Mucosa of stomach (tissue), 1 donor: ENCODE results near the gene ELFN2.
"Not testable (repeated sequence)": the region's sequence is repeated elsewhere in the genome, so short reads cannot be mapped to it uniquely, and the experiment has no call there.

Experiments used
- H3K27me3 ChIP-seq: one replicate; pipeline ENCODE4 v1.7.0; 2013; ENCODE audit warnings: mild to moderate bottlenecking, low read length; ENCODE audit not compliant: control insufficient read depth, insufficient read depth
- H3K36me3 ChIP-seq: one replicate; pipeline ENCODE4 v1.7.0; 2013; ENCODE audit warnings: low read length; ENCODE audit not compliant: control insufficient read depth, insufficient read depth
- H3K4me1 ChIP-seq: one replicate; pipeline ENCODE4 v1.7.0; 2013; ENCODE audit warnings: mild to moderate bottlenecking, low read length; ENCODE audit not compliant: control insufficient read depth, insufficient read depth
- H3K4me3 ChIP-seq: one replicate; pipeline ENCODE4 v1.7.0; 2013; ENCODE audit warnings: low read length
- H3K9ac ChIP-seq: one replicate; pipeline ENCODE4 v1.7.0; 2013; ENCODE audit warnings: mild to moderate bottlenecking, low read length, moderate library complexity
- H3K9me3 ChIP-seq: one replicate; pipeline ENCODE4 v1.7.0; 2013; ENCODE audit warnings: mild to moderate bottlenecking, low read length, moderate library complexity; ENCODE audit not compliant: control insufficient read depth
- donor health status: Pancreatic carcinoma.

Gene ELFN2

GRCh38 chr22:37427135-37427710 lies at the start of gene ELFN2:
ELFN2 (minus strand) TSS chr22:37427479; CDS start chr22:37375534, 51,945 bp downstream.
- Histone ChIP-seq H3K4me1 (no peaks in the 10 kb centered on the region), H3K9ac (no peak within 1 kb of the TSS), H3K36me3 (no peaks in the 10 kb centered on the region), H3K27me3 (peaks cover 70% of the 10 kb centered on the region), H3K4me3 (no peak within 1 kb of the TSS), H3K9me3 (no peaks in the 10 kb centered on the region)

- peaks cover 10% of the 10 kb centered on the region for H3K27me3 ChIP-seq
- no peaks in the 10 kb centered on the region for H3K36me3 ChIP-seq
- H3K9ac ChIP-seq = no peak overlapping the region
- no peak overlapping the region for H3K4me3 ChIP-seq
- H3K4me1 ChIP-seq = no peaks in the 10 kb centered on the region
- H3K9me3 ChIP-seq = no peaks in the 10 kb centered on the region
Measured at GRCh38 chr22:37476389-37477329, 49.4 kb upstream of the ELFN2 start.

GRCh38 chr22:37474447-37475090 lies 47.3 kb upstream of the ELFN2 start:
- no peaks in the 10 kb centered on the region for H3K36me3 ChIP-seq
- H3K4me3 ChIP-seq = no peak overlapping the region
- no peaks in the 10 kb centered on the region for H3K4me1 ChIP-seq
- H3K9ac ChIP-seq = no peak overlapping the region
- peaks cover 3% of the 10 kb centered on the region for H3K27me3 ChIP-seq
- H3K9me3 ChIP-seq = no peaks in the 10 kb centered on the region

- Histone ChIP-seq H3K4me3 (no peak overlapping the region), H3K27me3 (peaks cover 3% of the 10 kb centered on the region), H3K4me1 (no peaks in the 10 kb centered on the region), H3K9me3 (no peaks in the 10 kb centered on the region), H3K36me3 (no peaks in the 10 kb centered on the region), H3K9ac (no peak overlapping the region)
Measured at GRCh38 chr22:37473437-37473946, 46.2 kb upstream of the ELFN2 start.

GRCh38 chr22:37472418-37473006 lies 45.2 kb upstream of the ELFN2 start:
- H3K27me3 ChIP-seq = peaks cover 7% of the 10 kb centered on the region
- no peak overlapping the region for H3K4me3 ChIP-seq
- H3K36me3 ChIP-seq = no peaks in the 10 kb centered on the region
- H3K4me1 ChIP-seq = no peaks in the 10 kb centered on the region
- no peak overlapping the region for H3K9ac ChIP-seq
- no peaks in the 10 kb centered on the region for H3K9me3 ChIP-seq

GRCh38 chr22:37471727-37472417 lies 44.6 kb upstream of the ELFN2 start:
- H3K9me3 ChIP-seq = no peaks in the 10 kb centered on the region
- no peaks in the 10 kb centered on the region for H3K36me3 ChIP-seq
- peaks cover 11% of the 10 kb centered on the region for H3K27me3 ChIP-seq
- H3K4me3 ChIP-seq = no peak overlapping the region
- no peak overlapping the region for H3K9ac ChIP-seq
- no peaks in the 10 kb centered on the region for H3K4me1 ChIP-seq

GRCh38 chr22:37470087-37470445 lies 42.8 kb upstream of the ELFN2 start:
- H3K9me3 ChIP-seq = no peaks in the 10 kb centered on the region
- H3K27me3 ChIP-seq = peaks cover 11% of the 10 kb centered on the region
- no peaks in the 10 kb centered on the region for H3K36me3 ChIP-seq
- H3K9ac ChIP-seq = no peak overlapping the region
- no peak overlapping the region for H3K4me3 ChIP-seq
- H3K4me1 ChIP-seq = no peaks in the 10 kb centered on the region

- Histone ChIP-seq H3K4me1 (no peaks in the 10 kb centered on the region), H3K9me3 (no peaks in the 10 kb centered on the region), H3K36me3 (no peaks in the 10 kb centered on the region), H3K4me3 (no peak overlapping the region), H3K27me3 (peaks cover 11% of the 10 kb centered on the region), H3K9ac (no peak overlapping the region)
Measured at GRCh38 chr22:37469416-37470086, 42.3 kb upstream of the ELFN2 start.

- H3K9ac ChIP-seq, H3K4me3 ChIP-seq, H3K36me3 ChIP-seq, H3K4me1 ChIP-seq, H3K9me3 ChIP-seq: not testable (repeated sequence)
- peaks cover 11% of the 10 kb centered on the region for H3K27me3 ChIP-seq
Measured at GRCh38 chr22:37468201-37468695, 41.0 kb upstream of the ELFN2 start.

GRCh38 chr22:37467391-37467955 lies 40.2 kb upstream of the ELFN2 start:
- no peak overlapping the region for H3K9ac ChIP-seq
- no peaks in the 10 kb centered on the region for H3K4me1 ChIP-seq
- no peaks in the 10 kb centered on the region for H3K9me3 ChIP-seq
- no peak overlapping the region for H3K4me3 ChIP-seq
- H3K36me3 ChIP-seq = no peaks in the 10 kb centered on the region
- peaks cover 11% of the 10 kb centered on the region for H3K27me3 ChIP-seq

- no peaks in the 10 kb centered on the region for H3K9me3 ChIP-seq
- H3K4me1 ChIP-seq = no peaks in the 10 kb centered on the region
- no peak overlapping the region for H3K9ac ChIP-seq
- no peaks in the 10 kb centered on the region for H3K36me3 ChIP-seq
- peaks cover 16% of the 10 kb centered on the region for H3K27me3 ChIP-seq
- no peak overlapping the region for H3K4me3 ChIP-seq
Measured at GRCh38 chr22:37464181-37464580, 36.9 kb upstream of the ELFN2 start.
